HG03442 (cell line): ENCODE data around the gene SLC6A9.

Experiments
- ATAC-seq: cut with Tn5 transposase; IDR thresholded peaks from one replicate; pipeline ENCODE4 v1.9.1; 2021; ENCODE audit warnings: mild to moderate bottlenecking, moderate library complexity; ENCODE audit not compliant: unreplicated experiment

Gene SLC6A9

GRCh38 chr1:44008259-44008658 lies 23.0 kb downstream of the SLC6A9 start:
- ATAC-seq, result no peak

- ATAC-seq, result no peak
Observed at GRCh38 chr1:44002606-44003157, 28.6 kb downstream of the SLC6A9 start.

- no peak for ATAC-seq
Observed at GRCh38 chr1:44002165-44002564, 29.1 kb downstream of the SLC6A9 start.

GRCh38 chr1:44000122-44000665 lies 31.1 kb downstream of the SLC6A9 start:
- no peak for ATAC-seq

GRCh38 chr1:43999455-43999854 lies 31.8 kb downstream of the SLC6A9 start:
- ATAC-seq, result no peak

- ATAC-seq, result no peak
Observed at GRCh38 chr1:43998000-43998378, 33.3 kb downstream of the SLC6A9 start.

- ATAC-seq, result no peak
Observed at GRCh38 chr1:43997295-43997999, 33.8 kb downstream of the SLC6A9 start.

GRCh38 chr1:43996733-43997115 lies 34.5 kb downstream of the SLC6A9 start:
- ATAC-seq, result no peak

GRCh38 chr1:43995984-43996732 lies 35.1 kb downstream of the SLC6A9 start:
- ATAC-seq, result no peak

- ATAC-seq, result no peak
Observed at GRCh38 chr1:43994794-43995790, 36.2 kb downstream of the SLC6A9 start.

- no peak for ATAC-seq
Observed at GRCh38 chr1:43994071-43994470, 37.2 kb downstream of the SLC6A9 start.

- ATAC-seq, result no peak
Observed at GRCh38 chr1:43993206-43993914, 37.9 kb downstream of the SLC6A9 start.

- ATAC-seq, result no peak
Observed at GRCh38 chr1:43992232-43992995, 38.8 kb downstream of the SLC6A9 start.

- ATAC-seq, result peak; percentile 70
Observed at GRCh38 chr1:43991476-43992231, 39.6 kb downstream of the SLC6A9 start, which contains the start of gene CCDC24. TSS of gene CCDC24 (plus strand) at chr1:43991599. CDS start at chr1:43991879, 280 bp downstream.

GRCh38 chr1:43991200-43991475 lies 40.1 kb downstream of the SLC6A9 start:
- peak; percentile 12 for ATAC-seq

- no peak for ATAC-seq
Observed at GRCh38 chr1:43990271-43991199, 40.7 kb downstream of the SLC6A9 start.

GRCh38 chr1:43987159-43987902 lies 43.9 kb downstream of the SLC6A9 start:
- ATAC-seq, result no peak
